DND-41 (cell line): Measurements from ENCODE around the gene RUNX2.

ENCODE experiments used
- ATAC-seq: fragments of 200-7000 bp; cut with Tn5 transposase; 3 replicates; pipeline ENCODE4 v1.9.1; 2021; ENCODE audit warnings: low read depth; ENCODE audit not compliant: insufficient read depth
- DNase-seq: peaks from one replicate; pipeline ENCODE4 v3.0.0-alpha.2; 2020
- H2AFZ ChIP-seq: 2 replicates; pipeline ENCODE4 v1.6.0; 2012; ENCODE audit warnings: low read depth, low read length
- H3K27ac ChIP-seq: 2 replicates; pipeline ENCODE4 v1.5.1; 2012; ENCODE audit warnings: low read length, inconsistent platforms
- H3K27me3 ChIP-seq: fragments of 200-600 bp; sonication (generic); 2 replicates; pipeline ENCODE4 v1.6.0; 2012; ENCODE audit warnings: low read length, mild to moderate bottlenecking, inconsistent platforms; ENCODE audit not compliant: insufficient read depth, poor library complexity
- H3K36me3 ChIP-seq: 2 replicates; pipeline ENCODE4 v1.5.1; 2012; ENCODE audit warnings: low read length, inconsistent platforms; ENCODE audit not compliant: insufficient read depth
- H3K4me1 ChIP-seq: 2 replicates; pipeline ENCODE4 v1.5.1; 2012; ENCODE audit warnings: mild to moderate bottlenecking, low read length; ENCODE audit not compliant: insufficient read depth
- H3K4me2 ChIP-seq: 2 replicates; pipeline ENCODE4 v1.6.0; 2012; ENCODE audit warnings: mild to moderate bottlenecking, moderate library complexity, low read length, inconsistent platforms; ENCODE audit not compliant: insufficient read depth
- H3K4me3 ChIP-seq, 2 experiments: fragments of 200-600 bp in 1 of 2; shearing (Covaris generic) in 1 of 2; 2 replicates each; pipeline ENCODE4 v1.5.1; 2012 to 2016; ENCODE audit warnings: inconsistent platforms in 2 of 2, low read length in 2 of 2, mild to moderate bottlenecking in 2 of 2, low read depth in 1 of 2, moderate library complexity in 1 of 2
- H3K79me2 ChIP-seq: 2 replicates; pipeline ENCODE4 v1.6.0; 2012; ENCODE audit warnings: low read length, inconsistent platforms; ENCODE audit not compliant: insufficient read depth
- H3K9ac ChIP-seq: 2 replicates; pipeline ENCODE4 v1.6.0; 2012; ENCODE audit warnings: low read depth, mild to moderate bottlenecking, inconsistent platforms, low read length, moderate library complexity
- H3K9me3 ChIP-seq: 2 replicates; pipeline ENCODE4 v1.5.1; 2012; ENCODE audit warnings: low read length, moderate library complexity, mild to moderate bottlenecking, inconsistent platforms; ENCODE audit not compliant: insufficient read depth, severe bottlenecking
- H4K20me1 ChIP-seq: 2 replicates; pipeline ENCODE4 v1.6.0; 2012; ENCODE audit warnings: low read length; ENCODE audit not compliant: insufficient read depth
- CTCF ChIP-seq: IDR thresholded peaks from 2 replicates; pipeline ENCODE4 v1.5.1; 2012; ENCODE audit warnings: borderline replicate concordance, low read length, moderate library complexity, mild to moderate bottlenecking; ENCODE audit not compliant: poor library complexity, severe bottlenecking; ENCODE audit errors: extremely low read depth
- EZH2 ChIP-seq: IDR thresholded peaks from 3 replicates; pipeline ENCODE4 v1.6.1; 2012; ENCODE audit warnings: borderline replicate concordance, low read depth, mild to moderate bottlenecking, moderate library complexity, low read length, inconsistent platforms; ENCODE audit not compliant: severe bottlenecking

RUNX2 gene

GRCh38 chr6:45590226-45590625, 262.1 kb downstream of the RUNX2 start:
- ATAC-seq = no peak
- H3K36me3 ChIP-seq = no peaks in the 10 kb centered on the region

GRCh38 chr6:45590696-45591184, 262.6 kb downstream of the RUNX2 start:
- H3K4me1 ChIP-seq = peaks cover 28% of the 10 kb centered on the region
- H3K27ac ChIP-seq = no peak overlapping the region
- no peaks in the 10 kb centered on the region for H3K27me3 ChIP-seq
- H3K9ac ChIP-seq = no peak overlapping the region
- ATAC-seq (no peak), DNase-seq (no peak)
- no peaks in the 10 kb centered on the region; the same call in 1 of the 2 replicates for H4K20me1 ChIP-seq
- TF ChIP-seq EZH2 (no peak), CTCF (no peak)
- no peaks in the 10 kb centered on the region for H3K79me2 ChIP-seq
- H2AFZ ChIP-seq = no peak overlapping the region
- H3K4me3 ChIP-seq = no peak overlapping the region
- H3K9me3 ChIP-seq = no peaks in the 10 kb centered on the region
- H3K36me3 ChIP-seq = no peaks in the 10 kb centered on the region
- H3K4me2 ChIP-seq = no peak overlapping the region

More at GRCh38 chr6:45590226-45590625, 262.1 kb downstream of the RUNX2 start:
- H4K20me1 ChIP-seq = no peaks in the 10 kb centered on the region; the same call in 1 of the 2 replicates
- no peak overlapping the region for H3K27ac ChIP-seq
- H3K4me1 ChIP-seq = peaks cover 30% of the 10 kb centered on the region
- no peak overlapping the region for H2AFZ ChIP-seq
- H3K79me2 ChIP-seq = no peaks in the 10 kb centered on the region
- H3K27me3 ChIP-seq = no peaks in the 10 kb centered on the region
- H3K4me2 ChIP-seq = no peak overlapping the region
- H3K4me3 ChIP-seq = no peak overlapping the region
- no peak for TF ChIP-seq CTCF
- no peak for TF ChIP-seq EZH2
- H3K9me3 ChIP-seq = no peaks in the 10 kb centered on the region
- no peak overlapping the region for H3K9ac ChIP-seq
- no peak for DNase-seq

GRCh38 chr6:45591306-45591705, 263.2 kb downstream of the RUNX2 start:
- Histone ChIP-seq H3K4me3 (no peak overlapping the region), H2AFZ (no peak overlapping the region), H3K27me3 (no peaks in the 10 kb centered on the region), H3K4me1 (peaks cover 23% of the 10 kb centered on the region), H3K79me2 (no peaks in the 10 kb centered on the region), H4K20me1 (no peaks in the 10 kb centered on the region; the same call in 1 of the 2 replicates), H3K27ac (no peak overlapping the region), H3K9me3 (no peaks in the 10 kb centered on the region), H3K4me2 (no peak overlapping the region), H3K36me3 (no peaks in the 10 kb centered on the region), H3K9ac (no peak overlapping the region)
- no peak for DNase-seq
- no peak for ATAC-seq
- TF ChIP-seq EZH2 (no peak), CTCF (no peak)
